ENCODE results near the gene REPS1.
"Not testable (repeated sequence)": the region's sequence is repeated elsewhere in the genome, so short reads cannot be mapped to it uniquely, and the experiment has no call there.

Gene REPS1

DNA sequence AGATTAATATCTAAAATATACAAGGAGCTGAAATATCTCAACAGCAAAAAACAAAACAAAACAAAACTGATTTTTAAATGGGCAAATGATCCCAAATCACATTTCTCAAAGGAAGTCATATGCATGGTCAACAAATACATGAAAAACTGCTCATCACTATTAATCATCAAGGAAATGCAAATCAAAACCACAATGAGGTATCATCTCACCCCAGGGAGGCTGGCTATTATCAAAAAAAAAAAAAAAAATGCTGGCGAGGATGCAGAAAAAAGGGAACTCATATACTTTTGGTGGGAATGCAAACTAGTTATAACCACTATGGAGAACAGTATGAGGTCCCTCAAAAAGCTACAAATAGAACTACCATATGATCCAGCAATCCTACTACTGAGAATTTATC is 34.6 kb downstream of the REPS1 start:
- Histone ChIP-seq H3K36me3 (ENCODE audit: insufficient read depth, low read length) (no peaks in the 10 kb centered on the region), H3K4me1 (ENCODE audit: insufficient read depth, low read length) (peaks cover 7% of the 10 kb centered on the region), H3K9ac (ENCODE audit: low read depth, low read length) (no peak overlapping the region), H3K9me3 (ENCODE audit: control insufficient read depth, insufficient read depth, low read length) (no peaks in the 10 kb centered on the region)

DNA sequence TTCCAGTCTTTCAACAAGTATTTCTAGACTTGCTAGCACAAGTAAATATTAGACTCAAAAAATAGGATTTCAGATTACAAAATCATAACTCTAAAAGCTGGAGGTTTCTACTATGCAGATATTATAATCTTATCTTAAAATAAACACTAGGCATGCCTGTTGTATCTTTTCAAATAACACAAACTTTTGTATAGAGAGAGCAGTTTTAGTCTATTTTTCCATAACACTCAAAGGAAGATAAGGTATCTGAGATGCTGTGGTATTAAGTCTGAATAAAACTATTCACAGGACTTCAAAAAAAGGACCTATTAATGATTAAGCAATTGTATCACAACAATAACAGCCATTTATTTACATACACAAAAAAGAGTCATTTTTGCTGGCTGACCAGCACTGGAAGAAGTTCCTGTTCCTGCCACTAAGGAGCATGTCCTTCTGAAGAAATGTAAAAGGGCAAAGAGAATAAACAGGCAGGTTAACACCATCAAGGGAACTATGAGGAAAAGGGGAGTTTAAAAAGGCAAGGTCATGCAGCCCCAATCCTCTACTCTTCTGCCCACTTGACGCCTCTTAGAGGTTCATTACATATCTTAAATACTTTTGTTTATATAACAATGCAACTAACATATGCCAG is 39.4 kb downstream of the REPS1 start:
- Histone ChIP-seq H3K36me3 (ENCODE audit: insufficient read depth, low read length) (no peaks in the 10 kb centered on the region), H3K4me1 (ENCODE audit: insufficient read depth, low read length) (peaks cover 19% of the 10 kb centered on the region), H3K9me3 (ENCODE audit: control insufficient read depth, insufficient read depth, low read length) (no peaks in the 10 kb centered on the region), H3K9ac (ENCODE audit: low read depth, low read length) (no peak overlapping the region)

DNA sequence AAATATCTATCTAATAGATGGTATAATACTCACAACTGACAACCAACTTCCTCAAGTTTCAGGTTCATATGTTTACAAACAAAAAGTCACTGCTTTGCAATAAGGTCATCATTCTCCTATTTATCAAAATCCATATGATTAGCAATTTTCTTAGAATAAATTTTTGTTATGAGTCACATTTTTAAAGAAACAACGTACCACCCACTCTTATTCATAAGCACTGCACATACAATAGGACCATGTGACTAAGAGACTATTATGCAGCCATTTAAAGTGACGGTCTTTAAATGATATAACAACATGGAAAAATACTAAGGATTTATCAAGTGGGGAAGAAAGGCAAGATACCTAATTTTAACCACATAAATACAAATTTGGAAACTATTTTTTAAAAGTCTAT is 40.0 kb downstream of the REPS1 start:
- H3K4me1 ChIP-seq (ENCODE audit: insufficient read depth, low read length), result peaks cover 19% of the 10 kb centered on the region
- no peaks in the 10 kb centered on the region for H3K36me3 ChIP-seq (ENCODE audit: insufficient read depth, low read length)
- H3K9me3 ChIP-seq (ENCODE audit: control insufficient read depth, insufficient read depth, low read length), result no peaks in the 10 kb centered on the region
- no peak overlapping the region for H3K9ac ChIP-seq (ENCODE audit: low read depth, low read length)

GRCh38 chr6:138945354-138945753 is 42.7 kb downstream of the REPS1 start:
- Histone ChIP-seq H3K4me1 (ENCODE audit: insufficient read depth, low read length) (peaks cover 19% of the 10 kb centered on the region), H3K9ac (ENCODE audit: low read depth, low read length) (no peak overlapping the region), H3K36me3 (ENCODE audit: insufficient read depth, low read length) (0 out of 2 replicates have a peak, but pooled peaks cover 5% of the 10 kb centered on the region), H3K9me3 (ENCODE audit: control insufficient read depth, insufficient read depth, low read length) (no peaks in the 10 kb centered on the region)

GRCh38 chr6:138944412-138944811 is 43.6 kb downstream of the REPS1 start:
- Histone ChIP-seq H3K4me1 (ENCODE audit: insufficient read depth, low read length) (peaks cover 19% of the 10 kb centered on the region), H3K9me3 (ENCODE audit: control insufficient read depth, insufficient read depth, low read length) (no peaks in the 10 kb centered on the region), H3K36me3 (ENCODE audit: insufficient read depth, low read length) (0 out of 2 replicates have a peak, but pooled peaks cover 5% of the 10 kb centered on the region), H3K9ac (ENCODE audit: low read depth, low read length) (no peak overlapping the region)

DNA sequence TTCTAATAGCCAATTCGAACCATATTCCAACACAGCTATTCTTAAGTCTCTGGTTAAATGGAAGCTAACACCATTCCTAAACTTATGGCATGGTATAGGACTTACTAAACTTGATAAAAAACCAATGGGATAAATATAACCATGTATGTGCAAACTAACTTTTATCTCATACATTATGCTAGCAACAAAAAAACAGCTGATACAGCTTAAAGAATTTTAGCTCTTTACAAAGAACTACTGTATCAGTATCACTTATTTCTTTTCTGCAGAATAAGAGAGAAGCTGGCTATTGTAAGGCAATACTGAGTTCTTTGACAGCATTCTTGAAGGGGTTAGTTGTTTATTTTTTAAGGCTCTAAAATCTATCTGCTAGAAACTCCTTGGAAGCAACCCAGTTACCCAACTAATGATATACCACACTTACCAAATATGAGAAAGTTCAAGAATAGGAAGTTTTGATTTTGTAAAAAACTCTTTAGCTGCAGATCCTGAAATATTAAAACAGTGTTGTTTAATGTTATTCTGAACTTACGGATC is 44.9 kb downstream of the REPS1 start:
- Histone ChIP-seq H3K4me1 (ENCODE audit: insufficient read depth, low read length) (peaks cover 12% of the 10 kb centered on the region; the same call in 1 of the 2 replicates), H3K9ac (ENCODE audit: low read depth, low read length) (no peak overlapping the region), H3K36me3 (ENCODE audit: insufficient read depth, low read length) (peaks cover 5% of the 10 kb centered on the region; the same call in 1 of the 2 replicates), H3K9me3 (ENCODE audit: control insufficient read depth, insufficient read depth, low read length) (no peaks in the 10 kb centered on the region)

DNA sequence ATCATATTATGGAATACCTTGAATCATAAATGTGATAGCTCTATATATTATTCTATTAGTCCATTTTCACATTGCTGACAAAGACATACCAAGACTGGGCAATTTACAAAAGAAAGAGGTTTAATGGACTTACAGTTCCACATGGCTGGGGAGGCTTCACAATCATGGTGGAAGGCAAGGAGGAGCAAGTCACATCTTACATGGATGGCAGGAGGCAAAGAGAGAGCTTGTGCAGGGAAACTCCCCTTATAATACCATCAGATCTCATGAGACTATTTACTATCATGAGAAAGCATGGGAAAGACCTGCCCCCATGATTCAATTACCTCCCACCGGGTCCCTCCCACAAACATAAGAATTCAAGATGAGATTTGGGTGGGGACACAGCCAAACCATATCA is 51.2 kb downstream of the REPS1 start:
- Histone ChIP-seq H3K9me3 (ENCODE audit: control insufficient read depth, insufficient read depth, low read length) (peaks cover 14% of the 10 kb centered on the region; the same call in 1 of the 2 replicates), H3K36me3 (ENCODE audit: insufficient read depth, low read length) (peaks cover 10% of the 10 kb centered on the region)
- H3K9ac ChIP-seq (ENCODE audit: low read depth, low read length); H3K4me1 ChIP-seq (ENCODE audit: insufficient read depth, low read length): not testable (repeated sequence)

DNA sequence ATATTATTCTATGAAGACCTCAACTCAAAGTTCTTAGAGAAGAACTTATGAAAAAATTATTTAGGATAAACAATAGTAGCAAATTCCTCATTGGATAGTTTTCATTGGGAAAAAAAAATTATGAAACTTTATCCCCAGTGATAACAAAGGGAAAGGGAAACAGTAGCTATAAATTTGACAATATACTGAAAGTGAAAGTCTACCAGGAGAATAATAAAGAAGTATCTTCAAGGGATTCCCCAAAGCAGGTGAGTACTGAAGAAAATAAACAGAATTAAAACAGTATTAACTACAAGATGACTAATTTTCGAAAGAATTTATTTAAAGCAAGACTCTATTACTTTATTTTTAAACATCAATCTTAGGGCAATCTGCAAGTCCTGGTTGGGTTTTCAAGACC is 56.4 kb downstream of the REPS1 start:
- Histone ChIP-seq H3K9ac (ENCODE audit: low read depth, low read length) (no peak overlapping the region), H3K36me3 (ENCODE audit: insufficient read depth, low read length) (no peaks in the 10 kb centered on the region; the same call in none of the 2 replicates), H3K9me3 (ENCODE audit: control insufficient read depth, insufficient read depth, low read length) (peaks cover 4% of the 10 kb centered on the region; the same call in 1 of the 2 replicates), H3K4me1 (ENCODE audit: insufficient read depth, low read length) (no peaks in the 10 kb centered on the region)

GRCh38 chr6:138926579-138926978 is 61.5 kb downstream of the REPS1 start:
- no peaks in the 10 kb centered on the region; the same call in none of the 2 replicates for H3K36me3 ChIP-seq (ENCODE audit: insufficient read depth, low read length)
- no peaks in the 10 kb centered on the region for H3K9me3 ChIP-seq (ENCODE audit: control insufficient read depth, insufficient read depth, low read length)
- no peak overlapping the region for H3K9ac ChIP-seq (ENCODE audit: low read depth, low read length)
- H3K4me1 ChIP-seq (ENCODE audit: insufficient read depth, low read length), result no peaks in the 10 kb centered on the region

DNA sequence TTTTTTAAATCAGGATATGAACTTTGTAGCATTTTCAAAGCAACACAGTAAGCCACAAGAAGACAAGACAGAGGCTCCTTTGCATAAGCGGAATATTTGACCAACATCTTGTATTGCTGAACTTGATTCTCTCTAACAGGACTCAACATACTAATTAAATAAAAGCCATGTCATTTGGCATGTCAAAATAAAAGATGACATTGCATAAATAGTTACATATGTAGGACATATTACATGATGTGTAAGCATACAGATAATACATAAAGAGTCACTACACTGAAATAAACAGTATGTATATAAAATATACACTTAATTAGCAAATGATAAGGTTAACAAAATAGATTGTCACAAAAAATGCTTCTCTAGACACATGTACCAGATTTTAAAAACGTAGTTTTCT is 62.2 kb downstream of the REPS1 start:
- Histone ChIP-seq H3K9ac (ENCODE audit: low read depth, low read length) (no peak overlapping the region), H3K36me3 (ENCODE audit: insufficient read depth, low read length) (no peaks in the 10 kb centered on the region; the same call in none of the 2 replicates), H3K9me3 (ENCODE audit: control insufficient read depth, insufficient read depth, low read length) (no peaks in the 10 kb centered on the region), H3K4me1 (ENCODE audit: insufficient read depth, low read length) (no peaks in the 10 kb centered on the region)

- no peaks in the 10 kb centered on the region; the same call in none of the 2 replicates for H3K36me3 ChIP-seq (ENCODE audit: insufficient read depth, low read length)
- no peak overlapping the region for H3K9ac ChIP-seq (ENCODE audit: low read depth, low read length)
- no peaks in the 10 kb centered on the region for H3K9me3 ChIP-seq (ENCODE audit: control insufficient read depth, insufficient read depth, low read length)
- no peaks in the 10 kb centered on the region for H3K4me1 ChIP-seq (ENCODE audit: insufficient read depth, low read length)
Measured at GRCh38 chr6:138923561-138923960, 64.5 kb downstream of the REPS1 start.

- Histone ChIP-seq H3K4me1 (ENCODE audit: insufficient read depth, low read length) (no peaks in the 10 kb centered on the region), H3K9ac (ENCODE audit: low read depth, low read length) (no peak overlapping the region), H3K9me3 (ENCODE audit: control insufficient read depth, insufficient read depth, low read length) (no peaks in the 10 kb centered on the region), H3K36me3 (ENCODE audit: insufficient read depth, low read length) (no peaks in the 10 kb centered on the region; the same call in 1 of the 2 replicates)
Measured at GRCh38 chr6:138920906-138921305, 67.1 kb downstream of the REPS1 start.

DNA sequence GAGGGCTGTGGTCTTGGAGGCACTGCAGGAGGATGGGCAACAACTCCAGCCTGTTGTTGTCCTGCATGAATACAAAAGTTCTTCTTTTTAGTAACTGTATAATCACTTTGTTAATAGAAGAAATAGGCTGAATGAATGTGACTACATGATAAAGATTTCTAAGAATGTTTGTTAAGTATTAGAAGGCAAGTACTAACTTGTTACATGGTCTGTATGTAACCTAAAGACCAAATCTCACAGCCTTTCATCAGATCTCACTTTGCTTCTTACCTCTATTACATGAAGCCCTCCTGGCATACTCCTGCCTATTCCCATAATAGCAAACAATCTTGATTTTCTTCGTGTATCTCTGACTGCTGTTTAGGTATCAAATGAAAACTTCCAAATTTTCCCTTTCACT is 73.4 kb downstream of the REPS1 start:
- no peak overlapping the region for H3K9ac ChIP-seq (ENCODE audit: low read depth, low read length)
- no peaks in the 10 kb centered on the region for H3K9me3 ChIP-seq (ENCODE audit: control insufficient read depth, insufficient read depth, low read length)
- H3K36me3 ChIP-seq (ENCODE audit: insufficient read depth, low read length), result peaks cover 11% of the 10 kb centered on the region
- H3K4me1 ChIP-seq (ENCODE audit: insufficient read depth, low read length), result no peaks in the 10 kb centered on the region

GRCh38 chr6:138912308-138912707 is 75.7 kb downstream of the REPS1 start:
- no peak overlapping the region for H3K9ac ChIP-seq (ENCODE audit: low read depth, low read length)
- H3K36me3 ChIP-seq (ENCODE audit: insufficient read depth, low read length), result peaks cover 14% of the 10 kb centered on the region
- H3K4me1 ChIP-seq (ENCODE audit: insufficient read depth, low read length), result no peaks in the 10 kb centered on the region
- H3K9me3 ChIP-seq (ENCODE audit: control insufficient read depth, insufficient read depth, low read length), result no peaks in the 10 kb centered on the region

DNA sequence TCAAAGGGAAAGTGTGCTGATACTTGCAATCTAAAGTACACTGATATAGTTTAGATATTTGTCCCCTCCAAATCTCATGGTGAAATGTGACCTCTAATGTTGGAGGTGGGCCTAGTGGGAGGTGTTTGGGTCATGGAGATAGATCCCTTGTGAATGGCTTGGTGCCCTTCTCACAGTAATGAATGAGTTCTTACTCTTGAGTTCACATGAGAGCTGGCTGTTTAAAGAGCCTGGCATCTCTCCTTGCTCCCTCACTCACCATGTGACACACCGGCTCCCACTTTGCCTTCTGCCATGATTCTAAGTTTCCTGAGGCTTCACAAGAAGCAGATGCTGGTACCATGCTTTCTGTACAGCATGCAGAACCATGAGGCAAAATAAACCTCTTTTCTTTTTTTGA is 78.1 kb downstream of the REPS1 start:
- Histone ChIP-seq H3K9ac (ENCODE audit: low read depth, low read length) (no peak overlapping the region), H3K9me3 (ENCODE audit: control insufficient read depth, insufficient read depth, low read length) (no peaks in the 10 kb centered on the region), H3K36me3 (ENCODE audit: insufficient read depth, low read length) (peaks cover 17% of the 10 kb centered on the region), H3K4me1 (ENCODE audit: insufficient read depth, low read length) (no peaks in the 10 kb centered on the region)
